ENCODE data around the gene FTO. TPM values are rescaled to one million over a fixed set of nuclear protein-coding genes. Genes with fewer than 3 reads are reported as not detected.

Gene FTO
- total RNA-seq, 1 donor from 2014 or later = 106 TPM

GRCh38 chr16:53944025-53944424 is 240.1 kb downstream of the FTO start:
- H3K9me3 Mint-ChIP-seq (ENCODE audit: unreplicated experiment) = no peaks in the 10 kb centered on the region
- no peak for DNase-seq

GRCh38 chr16:53945996-53946395 is 242.0 kb downstream of the FTO start:
- no peak for DNase-seq
- Mint-ChIP-seq H3K36me3 (ENCODE audit: unreplicated experiment) (no peaks in the 10 kb centered on the region), H3K27ac (ENCODE audit: unreplicated experiment) (no peak overlapping the region), H3K27me3 (ENCODE audit: unreplicated experiment) (peaks cover 2% of the 10 kb centered on the region), H3K4me1 (ENCODE audit: low read depth, unreplicated experiment) (peaks cover 20% of the 10 kb centered on the region), H3K4me3 (ENCODE audit: unreplicated experiment) (no peak overlapping the region), H3K9me3 (ENCODE audit: unreplicated experiment) (no peaks in the 10 kb centered on the region)
- TF ChIP-seq CTCF (IDR thresholded peaks at IDR 0.05; ENCODE audit: partially characterized antibody, unreplicated experiment) = peak; percentile 61

More at GRCh38 chr16:53944025-53944424, 240.1 kb downstream of the FTO start:
- Mint-ChIP-seq H3K4me1 (ENCODE audit: low read depth, unreplicated experiment) (peaks cover 13% of the 10 kb centered on the region), H3K4me3 (ENCODE audit: unreplicated experiment) (no peak overlapping the region), H3K27me3 (ENCODE audit: unreplicated experiment) (peaks cover 2% of the 10 kb centered on the region), H3K36me3 (ENCODE audit: unreplicated experiment) (no peaks in the 10 kb centered on the region), H3K27ac (ENCODE audit: unreplicated experiment) (no peak overlapping the region)
- no peak for TF ChIP-seq CTCF (IDR thresholded peaks at IDR 0.05; ENCODE audit: partially characterized antibody, unreplicated experiment)

GRCh38 chr16:53946746-53947386 is 242.9 kb downstream of the FTO start:
- Mint-ChIP-seq H3K36me3 (ENCODE audit: unreplicated experiment) (no peaks in the 10 kb centered on the region), H3K27me3 (ENCODE audit: unreplicated experiment) (peaks cover 2% of the 10 kb centered on the region), H3K27ac (ENCODE audit: unreplicated experiment) (no peak overlapping the region), H3K4me1 (ENCODE audit: low read depth, unreplicated experiment) (peaks cover 20% of the 10 kb centered on the region), H3K9me3 (ENCODE audit: unreplicated experiment) (no peaks in the 10 kb centered on the region), H3K4me3 (ENCODE audit: unreplicated experiment) (no peak overlapping the region)
- DNase-seq = no peak
- TF ChIP-seq CTCF (IDR thresholded peaks at IDR 0.05; ENCODE audit: partially characterized antibody, unreplicated experiment) = no peak

GRCh38 chr16:53947642-53948041 is 243.7 kb downstream of the FTO start:
- Mint-ChIP-seq H3K36me3 (ENCODE audit: unreplicated experiment) (no peaks in the 10 kb centered on the region), H3K27ac (ENCODE audit: unreplicated experiment) (no peak overlapping the region), H3K27me3 (ENCODE audit: unreplicated experiment) (peaks cover 2% of the 10 kb centered on the region), H3K4me1 (ENCODE audit: low read depth, unreplicated experiment) (peaks cover 20% of the 10 kb centered on the region), H3K9me3 (ENCODE audit: unreplicated experiment) (no peaks in the 10 kb centered on the region), H3K4me3 (ENCODE audit: unreplicated experiment) (no peak overlapping the region)
- no peak for TF ChIP-seq CTCF (IDR thresholded peaks at IDR 0.05; ENCODE audit: partially characterized antibody, unreplicated experiment)
- no peak for DNase-seq

GRCh38 chr16:53948326-53948725 is 244.4 kb downstream of the FTO start:
- peaks cover 20% of the 10 kb centered on the region for H3K4me1 Mint-ChIP-seq (ENCODE audit: low read depth, unreplicated experiment)
- no peak for TF ChIP-seq CTCF (IDR thresholded peaks at IDR 0.05; ENCODE audit: partially characterized antibody, unreplicated experiment)
- no peaks in the 10 kb centered on the region for H3K9me3 Mint-ChIP-seq (ENCODE audit: unreplicated experiment)
- H3K4me3 Mint-ChIP-seq (ENCODE audit: unreplicated experiment) = no peak overlapping the region
- no peak for DNase-seq
- H3K27ac Mint-ChIP-seq (ENCODE audit: unreplicated experiment) = no peak overlapping the region
- H3K36me3 Mint-ChIP-seq (ENCODE audit: unreplicated experiment) = no peaks in the 10 kb centered on the region
- peaks cover 2% of the 10 kb centered on the region for H3K27me3 Mint-ChIP-seq (ENCODE audit: unreplicated experiment)
